ENCODE data around the gene TMEFF2. TPM values are rescaled to one million over a fixed set of nuclear protein-coding genes. Genes with fewer than 3 reads are reported as not detected.

Gene TMEFF2
- total and polyA plus RNA-seq, 10 of the 15 experiments (the other 5 are each of a cell fraction or from before 2014, with no cell fraction given): not detected

- TF ChIP-seq HSF1 (IDR thresholded peaks at IDR 0.05; ENCODE audit: low read depth, low read length) (no peak), PAX5 (IDR thresholded peaks at IDR 0.05; ENCODE audit: borderline replicate concordance, low read depth, low read length) (0 out of 2 replicates have a peak, but pooled peaks have one; percentile 24), TBL1XR1 (IDR thresholded peaks at IDR 0.05; ENCODE audit: low read depth, low read length) (no peak), RELB (IDR thresholded peaks at IDR 0.05; ENCODE audit: low read depth) (peak; percentile 60), PKNOX1 (IDR thresholded peaks at IDR 0.05) (no peak), IKZF2 (IDR thresholded peaks at IDR 0.05) (peak; percentile 75 to 87), YY1 (IDR thresholded peaks at IDR 0.05; ENCODE audit: low read depth, low read length) (no peak), YBX1 (IDR thresholded peaks at IDR 0.05) (no peak), TCF12 (IDR thresholded peaks at IDR 0.05; ENCODE audit: low read depth, low read length) (peak; percentile 97), RUNX3 (IDR thresholded peaks at IDR 0.05; ENCODE audit: low read length) (peak; percentile 32; the same call in 1 of the 2 replicates), NFXL1 (IDR thresholded peaks at IDR 0.05; ENCODE audit: borderline replicate concordance) (no peak), LARP7 (IDR thresholded peaks at IDR 0.05) (no peak), TCF3 (IDR thresholded peaks at IDR 0.05; ENCODE audit: borderline replicate concordance, insufficient read depth, low read depth, low read length) (peak; percentile 93), MXI1 (IDR thresholded peaks at IDR 0.05; ENCODE audit: low read depth, low read length) (no peak), CEBPB (IDR thresholded peaks at IDR 0.05; ENCODE audit: borderline replicate concordance in 1 of 2, low read depth in 2 of 2, low read length in 2 of 2) (no peak), POLR2AphosphoS2 (IDR thresholded peaks at IDR 0.05; ENCODE audit: low read depth, low read length) (no peak), RELA (IDR thresholded peaks at IDR 0.05; ENCODE audit: borderline replicate concordance, partially characterized antibody) (peak; percentile 69)
Measured at GRCh38 chr2:191933307-191934105, 261.2 kb downstream of the TMEFF2 start (continued).
